Body of pancreas (tissue), 4 donors: ENCODE data around the gene ENTR1. TPM values are rescaled to one million over a fixed set of nuclear protein-coding genes. Genes with fewer than 3 reads are reported as not detected.

Source experiments
- ATAC-seq: fragments of 150-250 bp; one replicate; pipeline ENCODE4 v1.9.1; 2016
- DNase-seq, 4 donors: peaks; one replicate each; pipeline ENCODE4 v3.0.0-alpha.2; 2019
- H3K27ac ChIP-seq, 4 donors: fragments of 200-600 bp; sonication (generic); 1 replicate in 3 of 4; 2 replicates in 1 of 4; pipeline versions ENCODE4 v1.5.1 to v1.6.1; 2016 to 2019; ENCODE audit warnings: mild to moderate bottlenecking in 1 of 4, mixed read lengths in 1 of 4, moderate library complexity in 1 of 4
- H3K27me3 ChIP-seq, 2 donors: fragments of 200-600 bp; sonication (generic); one replicate each; pipeline ENCODE4 v1.6.0; 2016; ENCODE audit warnings: mild to moderate bottlenecking in 1 of 2
- H3K36me3 ChIP-seq, 2 donors: fragments of 200-600 bp; sonication (generic); replicated peaks in 1 of 2; 2 replicates each; pipeline ENCODE4 v1.5.1; 2016; ENCODE audit warnings: low read depth in 2 of 2; ENCODE audit not compliant: insufficient read depth in 1 of 2
- H3K4me1 ChIP-seq: fragments of 200-600 bp; sonication (generic); one replicate; pipeline ENCODE4 v1.6.0; 2016
- H3K4me3 ChIP-seq, 2 donors: fragments of 200-600 bp; sonication (generic); 1 replicate in 1 of 2; 2 replicates in 1 of 2; pipeline ENCODE4 v1.5.1; 2016 to 2019
- H3K9me3 ChIP-seq, 3 donors: fragments of 200-600 bp; sonication (generic); 1 replicate in 2 of 3; 2 replicates in 1 of 3; pipeline ENCODE4 v1.5.1; 2016
- POLR2A ChIP-seq, 3 donors: fragments of 450-650 bp; IDR thresholded peaks; one replicate each; pipeline ENCODE4 v1.6.1; 2016; ENCODE audit warnings: antibody characterized with exemption in 3 of 3, mild to moderate bottlenecking in 2 of 3
- WGBS, 2 donors: methylation state at CpG; one replicate each; pipeline ENCODE4 v1.1.5; 2017; 5-methylcytosine and 5-hydroxymethylcytosine counted together
- intact Hi-C: fragments of 100-400 bp; cut with DNase I; formaldehyde crosslinking; loops from one replicate; pipeline ENCODE4 v1.15.1; 2023
- total RNA-seq, 2 donors: library from RNA; depleted of rRNA; stranded (reverse); fragments of >200 nt; gene quantifications; one replicate each; pipeline ENCODE4 v1.1.0, GENCODE V29; 2016
- TF ChIP-seq, protein P1 (sequence below), 7 experiments: fragments of 450-650 bp in 4 of 7; fragments of 200-600 bp in 3 of 7; sonication (generic) in 3 of 7; IDR thresholded peaks; one replicate each; pipeline ENCODE4 v1.5.1; 2016 to 2019; ENCODE audit warnings: antibody characterized with exemption in 7 of 7

Gene ENTR1
- total RNA-seq, 2 donors from 2014 or later = 20.2 to 71.5 TPM

DNA sequence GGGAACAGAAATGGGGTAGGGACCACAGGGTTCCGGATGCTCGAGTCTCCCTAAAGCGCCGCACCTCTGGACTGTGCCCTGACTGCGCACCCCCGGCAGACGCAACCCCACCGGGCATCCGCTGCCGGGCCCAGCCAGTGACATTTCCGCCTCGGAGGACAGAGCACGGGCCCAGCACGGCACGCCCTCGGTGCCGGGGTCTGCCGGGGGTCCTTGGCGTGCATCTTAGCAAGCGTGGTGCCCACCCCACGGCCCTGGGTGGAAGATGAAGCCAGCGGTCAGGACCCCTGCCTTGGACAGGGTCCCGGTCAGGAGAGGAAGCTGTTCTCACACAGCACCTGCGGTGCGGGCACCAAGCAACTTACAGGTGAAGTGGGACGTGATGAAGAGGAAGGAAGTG lies 22.2 kb upstream of the ENTR1 start:
- ATAC-seq (no peak), DNase-seq (no peak)
- intact Hi-C loops = no loop called here
- no peaks in the 10 kb centered on the region for H3K9me3 ChIP-seq
- H3K4me1 ChIP-seq = peaks cover 15% of the 10 kb centered on the region
- no peak overlapping the region for H3K27ac ChIP-seq
- no peak overlapping the region for H3K4me3 ChIP-seq
- no peaks in the 10 kb centered on the region for H3K27me3 ChIP-seq
- 90 to 96% methylated on average over 5 to 23 of the region's 26 CpGs for WGBS, 2 donors
- no peak for TF ChIP-seq POLR2A (IDR thresholded peaks at IDR 0.05)
- TF ChIP-seq, protein P1, sequence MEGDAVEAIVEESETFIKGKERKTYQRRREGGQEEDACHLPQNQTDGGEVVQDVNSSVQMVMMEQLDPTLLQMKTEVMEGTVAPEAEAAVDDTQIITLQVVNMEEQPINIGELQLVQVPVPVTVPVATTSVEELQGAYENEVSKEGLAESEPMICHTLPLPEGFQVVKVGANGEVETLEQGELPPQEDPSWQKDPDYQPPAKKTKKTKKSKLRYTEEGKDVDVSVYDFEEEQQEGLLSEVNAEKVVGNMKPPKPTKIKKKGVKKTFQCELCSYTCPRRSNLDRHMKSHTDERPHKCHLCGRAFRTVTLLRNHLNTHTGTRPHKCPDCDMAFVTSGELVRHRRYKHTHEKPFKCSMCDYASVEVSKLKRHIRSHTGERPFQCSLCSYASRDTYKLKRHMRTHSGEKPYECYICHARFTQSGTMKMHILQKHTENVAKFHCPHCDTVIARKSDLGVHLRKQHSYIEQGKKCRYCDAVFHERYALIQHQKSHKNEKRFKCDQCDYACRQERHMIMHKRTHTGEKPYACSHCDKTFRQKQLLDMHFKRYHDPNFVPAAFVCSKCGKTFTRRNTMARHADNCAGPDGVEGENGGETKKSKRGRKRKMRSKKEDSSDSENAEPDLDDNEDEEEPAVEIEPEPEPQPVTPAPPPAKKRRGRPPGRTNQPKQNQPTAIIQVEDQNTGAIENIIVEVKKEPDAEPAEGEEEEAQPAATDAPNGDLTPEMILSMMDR (IDR thresholded peaks at IDR 0.05) = no peak
- no peaks in the 10 kb centered on the region for H3K36me3 ChIP-seq

DNA sequence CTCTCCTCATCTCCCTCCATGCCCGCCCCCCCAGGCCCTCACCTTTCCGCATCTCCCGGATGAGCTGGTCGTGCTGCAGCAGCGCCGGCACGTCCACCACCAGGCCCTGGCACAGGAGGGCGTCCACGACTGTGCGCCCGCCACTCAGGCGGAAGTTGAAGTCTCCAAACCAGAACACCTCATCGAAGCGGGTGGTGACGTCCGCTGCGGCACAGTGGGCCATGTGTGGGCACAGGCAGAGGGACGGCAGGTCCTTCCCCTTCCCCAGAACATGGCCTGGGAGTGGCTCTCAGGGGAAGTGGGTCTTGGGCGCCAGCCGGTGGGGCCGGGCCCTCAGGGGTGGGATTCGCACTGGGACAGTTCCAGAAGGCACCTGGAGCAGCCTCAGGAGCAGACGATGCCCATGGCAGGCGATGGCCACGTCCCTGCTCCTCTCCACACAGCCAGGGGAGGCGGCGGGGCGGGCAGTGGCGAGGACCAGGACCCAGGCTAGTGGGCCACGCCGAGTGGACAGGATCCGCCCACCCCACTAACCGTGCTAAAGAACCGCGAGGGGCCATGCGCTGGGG lies 21.5 kb upstream of the ENTR1 start:
- TF ChIP-seq, protein P1 (IDR thresholded peaks at IDR 0.05) = no peak
- TF ChIP-seq POLR2A (IDR thresholded peaks at IDR 0.05) = no peak
- ATAC-seq = no peak
- H3K4me3 ChIP-seq = no peak overlapping the region
- WGBS, 2 donors = 96 to 97% methylated on average over 6 to 11 of the region's 36 CpGs
- intact Hi-C loops = no loop called here
- H3K36me3 ChIP-seq = no peaks in the 10 kb centered on the region
- peaks cover 7% of the 10 kb centered on the region for H3K4me1 ChIP-seq
- H3K9me3 ChIP-seq = no peaks in the 10 kb centered on the region
- no peak overlapping the region for H3K27ac ChIP-seq
- DNase-seq = no peak
- H3K27me3 ChIP-seq = no peaks in the 10 kb centered on the region

DNA sequence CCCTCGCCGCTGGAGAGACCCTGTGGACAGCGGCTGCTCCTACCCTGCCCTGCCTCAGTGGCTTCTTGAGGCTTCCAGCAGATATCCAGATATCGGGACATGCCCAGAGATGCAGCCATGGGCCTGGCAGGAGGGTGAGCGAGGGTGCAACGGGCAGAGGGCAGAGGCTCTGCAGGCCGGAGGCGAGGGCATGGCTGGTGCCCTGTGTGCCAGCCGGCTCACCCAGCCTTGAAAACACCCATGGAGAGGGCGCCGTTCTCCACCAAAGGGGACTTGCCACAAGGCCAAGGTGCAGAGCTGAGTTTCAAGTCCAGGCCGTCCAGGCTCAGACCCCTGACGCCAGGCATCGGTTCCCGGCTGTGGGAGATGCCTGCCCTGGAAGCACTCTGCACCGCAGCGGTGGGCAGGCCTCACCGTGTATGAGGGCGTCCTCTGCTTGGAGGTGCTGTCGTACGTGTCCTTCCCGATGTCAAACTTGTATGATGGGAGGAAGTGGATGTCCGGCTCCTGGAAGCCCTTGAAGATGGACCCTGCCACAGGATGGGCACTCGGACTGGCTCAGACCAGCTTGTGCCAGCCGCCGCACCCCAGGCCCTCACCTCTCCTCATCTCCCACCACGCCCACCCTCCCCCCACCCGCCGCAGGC lies 20.3 kb upstream of the ENTR1 start:
- no peak for DNase-seq

DNA sequence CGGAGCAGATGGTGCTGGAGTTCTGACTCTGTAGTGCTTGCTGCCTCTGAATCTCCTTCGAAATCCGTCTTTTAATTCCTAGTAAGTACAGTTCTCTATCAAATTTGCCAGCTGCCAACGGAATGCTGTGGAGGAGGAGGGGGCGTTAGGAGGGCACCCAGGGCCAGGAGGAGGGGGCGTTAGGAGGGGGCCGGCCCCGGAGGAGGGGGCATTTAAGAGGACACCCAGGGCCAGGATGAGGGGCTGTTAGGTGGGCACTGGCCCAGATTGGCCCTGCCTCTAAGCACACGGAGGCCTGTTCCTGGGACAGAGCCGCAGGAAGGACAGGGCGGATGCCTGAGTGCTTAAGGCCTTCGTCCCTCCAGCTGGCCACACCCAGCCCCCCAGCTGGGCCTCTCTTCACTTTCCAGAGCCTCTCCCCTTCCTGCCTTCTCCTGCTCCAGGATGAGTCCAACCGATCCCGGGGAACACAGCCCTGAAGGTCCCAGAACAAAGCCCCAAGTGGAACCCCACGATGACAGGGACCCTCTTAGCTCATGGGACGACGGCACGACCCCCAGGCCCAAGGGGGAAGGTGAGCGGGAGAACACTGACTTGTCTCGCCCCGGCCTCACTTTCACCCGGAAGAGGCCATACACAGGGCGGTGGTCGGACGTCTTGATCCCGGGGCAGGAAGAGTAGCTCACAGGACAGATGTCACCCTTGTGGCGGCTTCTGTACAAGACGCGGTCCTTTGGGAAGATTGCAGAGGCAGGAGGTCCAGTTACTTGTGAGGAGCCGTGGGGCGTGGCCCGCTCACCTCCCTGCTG lies 19.5 kb upstream of the ENTR1 start:
- no peaks in the 10 kb centered on the region for H3K27me3 ChIP-seq
- ATAC-seq (no peak), DNase-seq (no peak)
- H3K9me3 ChIP-seq = no peaks in the 10 kb centered on the region
- TF ChIP-seq POLR2A (IDR thresholded peaks at IDR 0.05) = no peak
- TF ChIP-seq, protein P1 (IDR thresholded peaks at IDR 0.05) = no peak
- intact Hi-C loops = no loop called here
- no peak overlapping the region for H3K4me3 ChIP-seq
- H3K36me3 ChIP-seq = peaks cover 0 to under 1% of the 10 kb centered on the region in 2 donors
- WGBS, 2 donors = 84 to 86% methylated on average over 24 to 32 of the region's 32 CpGs
- H3K27ac ChIP-seq = no peak overlapping the region
- no peaks in the 10 kb centered on the region for H3K4me1 ChIP-seq

More for the DNA sequence above, 20.3 kb upstream of the ENTR1 start:
- 92% methylated on average over 16 to 25 of the region's 29 CpGs for WGBS, 2 donors
- no peaks in the 10 kb centered on the region for H3K4me1 ChIP-seq
- intact Hi-C loops = no loop called here
- TF ChIP-seq, protein P1 (IDR thresholded peaks at IDR 0.05) = no peak
- no peak for TF ChIP-seq POLR2A (IDR thresholded peaks at IDR 0.05)
- H3K27ac ChIP-seq = no peak overlapping the region
- no peak for ATAC-seq
- no peaks in the 10 kb centered on the region for H3K36me3 ChIP-seq
- H3K4me3 ChIP-seq = no peak overlapping the region
- H3K9me3 ChIP-seq = no peaks in the 10 kb centered on the region
- H3K27me3 ChIP-seq = no peaks in the 10 kb centered on the region
